Measurements from ENCODE around the gene SPG11.

SPG11 gene

GRCh38 chr15:44516436-44516835 lies 147.0 kb downstream of the SPG11 start:
- no peak overlapping the region for H3K27ac ChIP-seq (ENCODE audit: insufficient read depth in 1 of 2, low read depth in 1 of 2, low read length in 2 of 2, poor library complexity in 1 of 2, severe bottlenecking in 2 of 2)
- no peaks in the 10 kb centered on the region for H3K9me3 ChIP-seq (ENCODE audit: control extremely low read depth in 1 of 5, control insufficient read depth in 4 of 5, insufficient read depth in 2 of 5, low read depth in 1 of 5, low read length in 4 of 5)
- POLR2A ChIA-PET = no interaction called here
- no peak for DNase-seq
- H3K36me3 ChIP-seq (ENCODE audit: control insufficient read depth in 4 of 4, insufficient read depth in 4 of 4, low read length in 3 of 4) = peaks cover 4 to 34% (median 10%) of the 10 kb centered on the region in 4 experiments
- H3K27me3 ChIP-seq (replicated peaks in 2 of 5; ENCODE audit: control insufficient read depth in 4 of 5, insufficient read depth in 5 of 5, low read length in 4 of 5) = no peaks in the 10 kb centered on the region
- CTCF ChIA-PET = interaction anchor here (0.8 to 1.5 kb wide), 4 partner anchors 9 to 34 kb away, joined by 3 to 5 read pairs (median 3); no protein-coding TSS in a partner anchor
- H3K4me3 ChIP-seq (ENCODE audit: control insufficient read depth in 1 of 7, extremely low read depth in 1 of 7, insufficient read depth in 4 of 7, low read depth in 2 of 7, low read length in 6 of 7) = no peak overlapping the region
- H3K4me1 ChIP-seq (ENCODE audit: control extremely low read depth in 1 of 4, control insufficient read depth in 4 of 4, insufficient read depth in 4 of 4, low read length in 3 of 4) = no peaks in the 10 kb centered on the region

Measured in common myeloid progenitor, CD34-positive (primary cell).